HG02885 (cell line): ENCODE results near the gene OSTN.

Experiments
- ATAC-seq: cut with Tn5 transposase; IDR thresholded peaks from one replicate; pipeline ENCODE4 v1.9.1; 2021; ENCODE audit warnings: mild to moderate bottlenecking; ENCODE audit not compliant: unreplicated experiment, poor library complexity

The OSTN gene

DNA sequence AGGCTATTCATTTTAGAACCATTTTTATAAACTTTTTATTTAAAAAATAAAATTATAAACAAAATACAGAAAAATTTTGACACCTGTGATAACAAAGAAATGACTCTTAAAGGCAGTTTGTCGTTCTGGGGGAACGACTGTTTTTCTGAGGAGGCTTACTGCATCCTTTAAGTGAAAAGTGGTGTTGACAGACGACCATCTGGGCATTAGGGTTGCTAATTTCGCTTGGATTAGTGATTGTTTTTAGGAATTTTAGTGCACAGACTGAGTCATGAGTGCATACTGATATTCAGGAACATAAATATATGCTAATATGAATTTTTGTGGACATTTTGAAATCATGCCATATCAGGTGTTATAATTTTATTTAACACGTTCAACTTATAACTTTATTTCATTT is 28.5 kb downstream of the OSTN start:
- ATAC-seq = no peak

GRCh38 chr3:191234216-191234615 is 35.2 kb downstream of the OSTN start:
- no peak for ATAC-seq

DNA sequence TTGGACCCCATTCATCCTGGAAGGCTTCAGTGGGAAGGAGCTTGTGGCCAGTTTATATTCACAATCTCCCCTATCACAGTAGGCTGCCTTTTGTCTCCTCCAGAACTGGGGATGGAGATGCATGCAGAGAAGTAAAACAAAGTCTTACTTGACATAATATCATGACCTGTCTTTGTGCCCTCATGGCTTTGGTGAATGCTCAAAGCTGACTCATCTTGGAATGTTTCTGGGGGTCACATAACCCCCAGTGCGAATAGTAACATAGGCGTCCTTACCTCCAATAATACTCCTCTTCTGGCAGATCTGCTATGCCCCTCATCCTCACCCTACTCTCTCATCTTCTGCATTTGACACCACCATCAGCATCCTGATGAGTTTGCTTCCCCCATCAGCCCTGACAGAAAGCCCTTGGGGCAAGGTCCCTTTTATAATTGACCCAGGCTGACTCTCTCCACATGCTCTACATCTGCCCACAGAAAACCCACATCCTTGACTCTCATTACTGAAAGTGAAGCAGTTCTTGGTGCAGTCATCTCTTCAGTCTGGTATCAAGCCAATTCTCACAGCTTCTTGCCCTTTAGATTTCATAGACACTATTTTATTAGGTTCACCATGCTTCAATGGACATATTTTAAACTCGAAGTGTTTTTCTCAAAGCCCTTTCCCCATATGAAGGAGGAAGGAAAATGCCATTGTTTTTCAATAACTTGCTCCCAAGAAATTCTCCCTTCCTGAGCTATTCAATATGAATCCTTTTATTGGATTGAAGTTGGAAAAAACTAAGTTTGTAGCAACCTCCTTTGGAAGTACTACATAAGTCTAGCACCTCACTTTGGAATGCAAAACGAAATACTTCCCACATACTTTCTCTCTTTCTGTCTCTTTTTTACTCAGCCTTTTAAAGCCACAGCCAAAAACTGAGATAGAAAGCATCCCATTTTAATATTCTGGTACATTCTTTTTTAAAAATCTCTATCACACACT is 36.6 kb downstream of the OSTN start:
- ATAC-seq = peak; percentile 99

GRCh38 chr3:191236646-191237045 is 37.6 kb downstream of the OSTN start:
- ATAC-seq = no peak

DNA sequence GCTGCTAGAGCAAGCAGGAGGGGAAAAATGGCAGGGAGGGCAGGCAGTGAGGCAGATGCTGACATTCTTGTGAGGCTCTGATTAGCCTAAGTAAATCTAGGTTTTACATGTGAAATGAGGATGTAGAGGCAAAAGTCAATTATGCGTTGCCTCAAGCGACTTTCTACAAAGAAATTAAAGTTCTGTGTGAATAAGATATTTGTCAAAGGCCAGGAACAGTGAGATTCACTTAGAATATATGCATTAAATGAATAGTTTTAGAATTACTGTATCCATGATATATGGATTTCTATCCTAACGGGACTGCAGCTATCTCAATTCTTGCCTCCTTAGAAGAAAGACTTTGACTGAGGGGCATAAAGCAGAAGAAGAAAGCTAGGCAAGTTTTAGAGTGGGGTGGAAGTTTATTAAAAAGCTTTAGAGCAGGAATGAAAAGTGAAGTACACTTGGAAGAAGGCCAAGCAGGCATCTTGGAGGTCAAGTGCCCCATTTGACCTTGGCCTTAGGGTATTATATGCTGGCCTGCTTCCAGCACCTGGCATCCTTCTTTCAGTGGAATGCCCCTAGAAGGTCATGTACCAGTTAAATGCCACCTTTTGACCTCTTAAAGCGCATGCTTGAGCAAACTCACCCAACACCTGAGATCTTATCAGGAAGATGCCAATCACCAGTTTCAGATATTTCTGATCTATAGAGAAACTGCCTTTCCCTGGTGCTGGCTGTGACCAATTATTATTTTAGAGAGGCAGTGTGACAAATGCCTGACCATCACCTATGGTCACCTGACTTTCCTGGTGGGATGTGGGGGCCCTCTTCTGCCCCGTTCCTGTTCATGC is 38.2 kb downstream of the OSTN start:
- no peak for ATAC-seq

GRCh38 chr3:191238321-191238817 is 39.3 kb downstream of the OSTN start:
- no peak for ATAC-seq

GRCh38 chr3:191239407-191240031 is 40.5 kb downstream of the OSTN start:
- no peak for ATAC-seq

DNA sequence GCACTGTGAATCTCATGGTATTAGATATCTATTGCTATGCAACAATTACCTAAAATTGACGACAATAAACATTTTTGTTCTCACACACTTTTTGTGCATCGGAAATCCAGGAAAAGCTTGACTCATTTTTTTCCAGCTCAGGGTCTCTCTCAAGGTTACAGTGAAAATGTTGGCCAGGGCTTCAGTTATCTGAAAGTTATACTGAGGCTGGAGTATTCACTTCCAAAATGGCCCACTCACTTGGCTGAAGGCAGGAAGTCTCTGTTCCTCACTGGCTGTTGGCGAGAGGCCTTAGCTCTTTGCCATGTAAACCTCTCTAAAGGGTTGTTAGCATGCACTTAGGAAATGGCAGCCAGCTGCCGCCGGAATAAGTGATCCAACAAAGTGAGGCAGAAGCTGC is 41.4 kb downstream of the OSTN start:
- ATAC-seq = no peak

GRCh38 chr3:191244242-191244867 is 45.3 kb downstream of the OSTN start:
- peak; percentile 34 for ATAC-seq

- peak; percentile 76 for ATAC-seq
These were observed 47.0 kb downstream of the OSTN start for GRCh38 chr3:191246034-191246433.

DNA sequence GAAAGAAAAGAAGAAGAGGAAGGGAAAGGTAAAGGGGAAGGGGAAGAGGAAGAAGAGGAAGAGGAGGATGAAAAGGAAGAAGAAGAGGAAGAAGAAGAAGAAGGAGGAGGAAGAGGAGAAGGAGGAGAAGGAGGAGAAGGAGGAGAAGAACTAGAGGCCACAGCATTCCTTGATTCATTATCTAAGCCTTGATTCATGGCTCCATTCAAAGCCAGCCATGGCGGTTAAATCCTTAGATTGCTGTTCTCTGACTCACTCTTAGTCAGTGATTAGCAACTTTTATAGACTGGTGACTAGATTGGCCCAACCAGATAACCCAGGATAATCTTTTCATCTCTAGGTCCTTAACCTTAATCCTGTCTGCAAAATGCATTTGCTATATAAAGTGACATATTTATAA is 47.6 kb downstream of the OSTN start:
- no peak for ATAC-seq

DNA sequence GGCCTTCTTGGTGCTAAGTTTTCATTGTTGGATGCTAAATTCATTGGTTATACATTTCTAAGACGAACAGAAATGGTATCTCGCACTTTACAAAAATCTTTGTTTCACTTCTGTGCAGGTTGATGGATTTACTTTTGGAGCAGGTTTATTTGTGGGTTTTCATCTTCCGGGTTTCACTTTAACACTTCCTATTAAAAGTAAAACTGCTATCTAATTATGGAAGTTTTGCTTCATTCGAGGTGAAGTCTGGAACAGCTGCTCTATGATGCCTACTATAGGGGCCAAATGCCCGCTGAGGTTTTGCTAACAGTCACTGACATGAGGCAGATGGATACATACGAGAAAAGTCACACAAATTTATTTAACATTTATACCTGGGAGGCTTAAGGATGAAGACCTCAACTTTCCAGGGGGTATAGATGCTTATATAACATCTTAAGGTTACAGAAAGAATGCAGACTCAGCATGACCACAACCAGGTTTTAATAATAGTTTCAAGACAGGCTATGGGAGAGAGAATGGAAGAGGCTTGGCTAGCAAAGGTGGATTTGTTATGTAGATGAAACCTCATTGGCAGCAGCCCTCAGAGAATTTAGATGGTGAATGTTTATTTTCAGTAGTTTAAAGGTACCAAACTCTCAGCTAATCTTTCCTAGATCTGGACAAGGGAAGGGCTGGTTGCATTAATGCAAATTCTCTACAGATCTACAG is 54.2 kb downstream of the OSTN start:
- ATAC-seq = no peak

- ATAC-seq = no peak
These were observed 55.2 kb downstream of the OSTN start for GRCh38 chr3:191254098-191254873.

DNA sequence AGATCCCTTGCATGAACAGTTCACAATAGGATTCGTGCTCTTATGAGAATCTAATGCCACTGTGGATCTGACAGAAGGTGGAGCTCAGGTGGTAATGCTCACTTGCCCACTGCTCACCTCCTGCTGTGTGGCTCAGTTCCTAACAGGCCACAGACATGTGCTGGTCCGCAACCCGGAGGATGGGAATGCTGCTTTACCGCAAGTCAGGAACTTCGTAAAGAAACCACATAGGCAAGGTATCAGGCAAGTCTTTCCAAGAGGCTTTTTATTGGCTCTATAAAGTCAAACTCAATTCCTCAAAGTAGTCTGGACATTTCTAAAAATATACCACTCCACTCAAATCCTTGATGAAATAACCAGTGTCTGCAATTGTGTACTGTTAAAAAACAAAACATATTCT is 56.1 kb downstream of the OSTN start:
- no peak for ATAC-seq

DNA sequence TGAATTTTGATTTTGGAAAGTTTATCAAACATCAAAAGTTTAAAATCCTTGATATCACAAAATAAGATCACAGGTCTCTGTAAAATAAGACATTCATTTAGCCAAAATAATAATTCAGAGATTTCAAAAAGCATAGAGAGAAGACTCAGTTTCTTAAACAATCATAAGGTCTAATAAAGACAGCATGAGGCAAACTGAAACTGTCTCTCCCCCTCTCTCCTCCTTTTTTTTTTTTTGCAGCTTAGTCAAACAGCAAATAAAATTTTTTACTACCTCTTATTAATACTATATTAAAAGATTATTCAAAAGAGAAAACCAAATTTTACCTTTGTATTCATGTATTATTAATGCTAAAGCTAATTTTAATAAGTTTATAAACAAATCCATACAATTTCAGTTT is 57.4 kb downstream of the OSTN start:
- no peak for ATAC-seq

GRCh38 chr3:191257286-191257685 is 58.2 kb downstream of the OSTN start:
- ATAC-seq = no peak

- ATAC-seq = no peak
These were observed 60.4 kb downstream of the OSTN start for GRCh38 chr3:191259486-191259885.

DNA sequence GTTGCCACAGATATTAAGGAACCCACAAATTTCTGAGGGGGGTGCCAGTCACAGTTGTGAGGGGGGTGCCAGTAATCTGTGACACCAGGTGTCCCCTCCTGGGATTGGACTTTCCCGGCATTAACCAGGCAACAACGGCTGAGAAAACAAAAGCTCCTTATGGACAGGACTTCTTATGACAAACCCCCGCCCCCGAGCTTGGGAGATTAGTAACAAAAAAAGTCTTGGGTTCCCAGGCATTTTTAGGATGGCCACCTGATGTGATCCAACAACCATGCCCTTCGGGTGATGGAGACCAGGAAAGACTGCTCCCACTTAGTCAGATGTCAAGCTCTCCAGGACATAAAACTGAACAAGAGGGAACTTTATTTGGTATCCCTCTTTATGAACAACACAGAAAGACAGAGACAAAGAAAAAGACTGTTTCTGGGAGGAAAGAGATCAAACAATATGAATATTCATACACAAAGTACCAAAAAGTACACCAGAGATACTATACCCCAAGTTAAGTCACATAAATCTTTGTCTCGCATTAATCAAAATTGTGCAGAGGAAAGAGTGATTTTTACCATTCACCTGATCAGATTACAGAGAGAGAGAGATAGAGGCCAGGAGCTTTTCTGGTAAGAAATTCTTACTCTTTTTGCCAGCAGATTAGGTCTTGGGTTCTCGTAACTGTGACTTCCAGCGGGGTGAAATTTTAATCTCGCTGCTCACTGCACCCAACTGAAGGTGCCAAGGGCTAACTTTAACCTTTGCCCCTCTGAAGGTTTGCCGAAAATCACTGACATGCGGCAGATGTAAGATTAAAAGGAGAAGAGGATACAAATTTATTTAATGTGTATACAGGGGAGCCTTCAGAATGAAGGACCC is 61.6 kb downstream of the OSTN start:
- no peak for ATAC-seq
